NCI-H226 (cell line): ENCODE results near the gene COPS3.

Source experiments
- DNase-seq: peaks from one replicate; pipeline ENCODE4 v3.0.0-alpha.2; 2015

Gene COPS3

GRCh38 chr17:17237026-17237799 lies 43.8 kb downstream of the COPS3 start, which contains the start of gene FLCN:
Gene FLCN, minus strand, starts transcription at chr17:17237168. Its CDS starts 9,031 bp downstream, at chr17:17228137.
- DNase-seq, result peak; percentile 80

- DNase-seq, result peak; percentile 6
Measured at GRCh38 chr17:17236295-17237025, 44.6 kb downstream of the COPS3 start.

- no peak for DNase-seq
Measured at GRCh38 chr17:17235212-17236174, 45.6 kb downstream of the COPS3 start.

GRCh38 chr17:17232303-17232621 lies 48.8 kb downstream of the COPS3 start:
- DNase-seq, result no peak

- DNase-seq, result no peak
Measured at GRCh38 chr17:17231621-17232302, 49.3 kb downstream of the COPS3 start.

- DNase-seq, result no peak
Measured at GRCh38 chr17:17229416-17230384, 51.3 kb downstream of the COPS3 start.

- DNase-seq, result no peak
Measured at GRCh38 chr17:17228521-17229279, 52.3 kb downstream of the COPS3 start.

GRCh38 chr17:17227608-17228520 lies 53.2 kb downstream of the COPS3 start:
- no peak for DNase-seq

GRCh38 chr17:17226451-17227265 lies 54.4 kb downstream of the COPS3 start:
- DNase-seq, result no peak

GRCh38 chr17:17225901-17226300 lies 55.1 kb downstream of the COPS3 start:
- DNase-seq, result no peak

GRCh38 chr17:17224137-17224536 lies 56.9 kb downstream of the COPS3 start:
- no peak for DNase-seq

- no peak for DNase-seq
Measured at GRCh38 chr17:17223736-17224135, 57.3 kb downstream of the COPS3 start.

- no peak for DNase-seq
Measured at GRCh38 chr17:17221329-17221728, 59.7 kb downstream of the COPS3 start.

- no peak for DNase-seq
Measured at GRCh38 chr17:17220529-17220928, 60.5 kb downstream of the COPS3 start.

- DNase-seq, result no peak
Measured at GRCh38 chr17:17217995-17218394, 63.1 kb downstream of the COPS3 start.

GRCh38 chr17:17216776-17217175 lies 64.3 kb downstream of the COPS3 start:
- no peak for DNase-seq

- no peak for DNase-seq
Measured at GRCh38 chr17:17216236-17216635, 64.8 kb downstream of the COPS3 start.

- DNase-seq, result no peak
Measured at GRCh38 chr17:17215575-17215974, 65.5 kb downstream of the COPS3 start.
